ENCODE data around the gene PEA15.
A peak's percentile ranks its signal among the peaks of the same experiment; 100 is the strongest.

The PEA15 gene

DNA sequence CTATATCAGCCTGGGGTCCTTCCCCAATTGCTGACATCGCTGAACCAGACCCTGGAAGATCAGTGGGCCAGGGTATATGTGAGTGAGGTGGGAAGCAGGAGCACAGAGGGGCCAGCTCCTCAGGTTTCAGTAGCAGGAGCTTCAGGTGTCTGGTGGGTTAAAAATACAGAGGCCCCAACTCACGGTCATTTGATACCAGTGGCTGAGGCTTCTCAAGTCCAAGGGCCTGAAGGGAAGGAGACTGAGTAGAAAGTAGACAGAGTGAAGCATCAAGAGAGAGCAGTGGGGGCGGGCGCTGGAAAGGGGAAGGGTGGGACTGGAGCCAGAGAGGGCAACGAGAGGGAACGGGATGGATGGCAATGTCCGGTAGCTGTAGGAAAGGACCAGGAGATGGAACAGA, 16.8 kb upstream of the PEA15 start:
- no peak overlapping the region for H3K4me3 ChIP-seq (ENCODE audit: low read depth, low read length)
- TF ChIP-seq, protein P1, sequence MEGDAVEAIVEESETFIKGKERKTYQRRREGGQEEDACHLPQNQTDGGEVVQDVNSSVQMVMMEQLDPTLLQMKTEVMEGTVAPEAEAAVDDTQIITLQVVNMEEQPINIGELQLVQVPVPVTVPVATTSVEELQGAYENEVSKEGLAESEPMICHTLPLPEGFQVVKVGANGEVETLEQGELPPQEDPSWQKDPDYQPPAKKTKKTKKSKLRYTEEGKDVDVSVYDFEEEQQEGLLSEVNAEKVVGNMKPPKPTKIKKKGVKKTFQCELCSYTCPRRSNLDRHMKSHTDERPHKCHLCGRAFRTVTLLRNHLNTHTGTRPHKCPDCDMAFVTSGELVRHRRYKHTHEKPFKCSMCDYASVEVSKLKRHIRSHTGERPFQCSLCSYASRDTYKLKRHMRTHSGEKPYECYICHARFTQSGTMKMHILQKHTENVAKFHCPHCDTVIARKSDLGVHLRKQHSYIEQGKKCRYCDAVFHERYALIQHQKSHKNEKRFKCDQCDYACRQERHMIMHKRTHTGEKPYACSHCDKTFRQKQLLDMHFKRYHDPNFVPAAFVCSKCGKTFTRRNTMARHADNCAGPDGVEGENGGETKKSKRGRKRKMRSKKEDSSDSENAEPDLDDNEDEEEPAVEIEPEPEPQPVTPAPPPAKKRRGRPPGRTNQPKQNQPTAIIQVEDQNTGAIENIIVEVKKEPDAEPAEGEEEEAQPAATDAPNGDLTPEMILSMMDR (IDR thresholded peaks at IDR 0.05; ENCODE audit: low read depth, low read length, missing control alignments), result no peak

DNA sequence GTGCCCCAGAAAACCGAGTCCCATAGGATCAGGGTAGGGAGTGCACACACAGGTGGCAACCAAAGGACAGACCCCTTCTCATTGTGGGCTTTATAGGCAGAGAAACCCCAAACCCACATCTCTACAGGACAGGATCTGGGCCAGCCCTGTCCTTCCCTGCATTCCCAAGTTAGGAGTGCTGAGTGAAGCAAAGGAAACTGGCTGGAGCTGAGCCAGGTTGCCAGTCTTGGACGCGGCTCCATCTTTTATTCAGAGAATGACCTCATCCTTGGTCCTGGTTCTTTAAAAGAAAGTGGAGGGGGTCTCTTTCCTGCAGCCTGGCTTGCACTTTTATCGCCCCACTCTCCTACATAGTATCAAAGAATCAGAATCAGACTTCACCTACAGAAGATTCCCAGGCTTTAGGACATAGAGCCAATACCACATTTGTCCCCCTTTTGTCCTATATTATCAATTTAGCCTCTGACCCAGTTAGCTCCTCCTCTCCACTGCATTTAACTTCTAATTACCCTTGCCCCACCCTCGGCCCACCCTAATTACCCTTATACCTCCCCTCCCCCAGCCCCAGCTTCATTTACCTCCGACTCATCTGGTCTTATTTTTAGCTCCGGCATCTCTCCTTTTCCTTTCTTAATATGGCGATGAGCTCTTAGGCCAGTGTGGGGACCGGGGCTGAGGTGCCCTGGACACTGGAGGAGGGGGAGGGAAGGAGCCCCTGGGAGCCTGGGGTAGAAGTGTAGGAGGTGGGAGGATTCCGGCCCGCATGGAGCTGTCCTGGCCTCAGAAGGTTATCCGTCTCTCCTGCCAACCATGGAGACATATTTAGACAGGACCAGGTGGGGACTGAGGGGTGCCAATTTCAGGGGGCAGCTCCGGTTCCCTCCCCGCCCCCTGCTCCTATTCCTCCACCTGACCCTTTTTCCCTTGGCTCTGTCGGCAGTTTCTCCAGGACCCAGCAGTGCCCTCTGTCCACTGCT, 15.2 kb upstream of the PEA15 start, which contains the start of gene CASQ1:
Gene CASQ1, plus strand, starts transcription at position 927 of the 977 bp plus-strand sequence. CDS start 177 bp downstream, outside the sequence.
- DNase-seq (ENCODE audit: low read depth), result no peak
- TF ChIP-seq, protein P1 (IDR thresholded peaks at IDR 0.05; ENCODE audit: low read depth, low read length, missing control alignments), result no peak
- H3K4me3 ChIP-seq (ENCODE audit: low read depth, low read length), result no peak within 1 kb of the TSS

More for the DNA sequence above, 16.8 kb upstream of the PEA15 start:
- no peak for DNase-seq (ENCODE audit: low read depth)

DNA sequence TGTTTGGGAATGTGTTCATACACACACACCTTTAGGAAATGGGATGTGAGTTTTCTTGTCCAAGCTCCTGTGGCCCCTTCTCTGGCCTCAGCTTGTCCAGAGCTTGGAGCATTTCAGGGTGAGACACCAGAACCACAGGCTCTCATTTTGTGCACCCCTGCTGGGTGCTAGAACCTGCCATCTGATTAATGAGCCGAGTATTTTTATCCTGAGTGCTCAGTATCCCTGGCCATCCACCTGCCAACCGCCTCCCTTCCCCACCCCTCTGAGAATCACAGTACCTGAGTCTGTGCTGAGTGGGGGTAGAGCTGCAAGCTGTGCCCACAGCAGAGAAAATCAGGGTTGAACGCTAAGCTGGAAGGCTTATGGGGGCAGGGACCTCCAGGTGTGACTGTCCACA, 13.4 kb upstream of the PEA15 start:
- no peak overlapping the region for H3K4me3 ChIP-seq (ENCODE audit: low read depth, low read length)
- TF ChIP-seq, protein P1 (IDR thresholded peaks at IDR 0.05; ENCODE audit: low read depth, low read length, missing control alignments), result no peak
- DNase-seq (ENCODE audit: low read depth), result no peak

DNA sequence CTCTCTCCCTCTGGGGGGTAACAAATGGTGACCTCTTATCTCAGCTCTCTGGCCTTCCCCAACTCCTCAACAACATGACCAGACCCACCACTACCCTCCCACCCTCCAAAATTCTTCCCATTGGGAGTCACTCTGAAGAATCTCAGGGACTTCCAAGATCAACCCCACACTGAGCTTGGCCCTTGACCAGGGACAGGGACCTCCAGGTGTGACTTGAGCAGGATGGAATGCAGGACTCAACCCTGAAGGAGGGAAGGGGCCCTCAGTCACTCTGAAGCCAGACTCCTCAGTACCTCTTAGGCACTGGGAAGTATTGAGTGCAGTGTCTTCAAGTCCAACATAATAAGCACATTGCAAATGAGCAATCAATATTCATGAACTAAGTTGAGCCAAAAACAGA, 12.9 kb upstream of the PEA15 start:
- DNase-seq (ENCODE audit: low read depth), result no peak
- TF ChIP-seq, protein P1 (IDR thresholded peaks at IDR 0.05; ENCODE audit: low read depth, low read length, missing control alignments), result no peak
- no peak overlapping the region for H3K4me3 ChIP-seq (ENCODE audit: low read depth, low read length)

DNA sequence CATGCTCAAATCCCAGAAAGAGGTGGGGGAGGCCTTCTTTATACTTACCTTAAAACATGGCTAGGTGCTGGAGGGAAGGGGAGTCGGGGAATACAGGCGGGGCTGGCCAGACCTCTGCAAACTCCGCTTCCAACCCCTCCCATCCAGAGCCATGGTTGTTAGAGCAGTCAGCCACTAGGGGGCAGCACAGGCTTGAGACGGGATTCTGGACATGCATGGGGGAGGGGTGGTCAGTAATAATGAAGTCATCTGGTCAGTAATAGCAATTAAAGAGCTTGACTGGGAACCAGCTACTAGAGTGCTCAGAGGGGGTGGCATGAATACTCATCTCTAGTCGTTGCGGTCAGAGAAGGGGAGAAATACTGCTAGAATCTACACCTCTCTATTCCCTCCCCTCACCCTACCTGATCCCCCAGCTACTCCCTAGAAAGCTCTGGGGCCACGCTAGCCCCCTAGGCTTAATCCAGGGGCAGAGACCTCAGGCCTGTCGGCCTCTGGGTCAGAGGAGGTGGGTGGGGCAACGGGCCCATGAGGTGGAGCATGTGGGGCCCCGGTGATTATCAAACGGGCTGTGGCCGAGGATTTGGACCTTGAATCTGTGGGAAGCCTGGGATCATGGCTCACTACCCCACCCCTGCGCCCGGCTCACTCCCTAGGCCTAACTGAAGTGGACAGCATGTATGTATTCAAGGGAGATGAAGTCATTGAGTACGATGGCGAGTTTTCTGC, 11.9 kb upstream of the PEA15 start:
- peak; percentile 50 for DNase-seq (ENCODE audit: low read depth)
- H3K4me3 ChIP-seq (ENCODE audit: low read depth, low read length), result no peak overlapping the region

More for the DNA sequence above, 11.9 kb upstream of the PEA15 start:
- TF ChIP-seq, protein P1 (IDR thresholded peaks at IDR 0.05; ENCODE audit: low read depth, low read length, missing control alignments), result peak; percentile 90

All from GM12864 (cell line).